PC-3 (cell line): ENCODE measurements around the gene NT5DC3. TPM values are rescaled to one million over a fixed set of nuclear protein-coding genes. Genes with fewer than 3 reads are reported as not detected.

Experiments used
- ATAC-seq: fragments of 200-7000 bp; cut with Tn5 transposase; 2 replicates; pipeline ENCODE4 v1.9.1; 2020; ENCODE audit warnings: mild to moderate bottlenecking, moderate library complexity
- BruUV-seq: library from RNA; stranded (reverse); fragments of 400-500 nt; replicated peaks from 2 replicates; lab custom pipeline; 2021; lab: Mats Ljungman, UMichigan
- CTCF ChIA-PET: fragments of 300-600 bp; sonication (Branson Sonifier 250); formaldehyde crosslinking; loops from one replicate; lab custom pipeline; 2022; ENCODE audit warnings: antibody characterized with exemption; lab: Charles Lee
- POLR2A ChIA-PET: fragments of 300-600 bp; sonication (Branson Sonifier 250); formaldehyde crosslinking; loops from one replicate; lab custom pipeline; 2022; ENCODE audit warnings: antibody characterized with exemption; ENCODE audit not compliant: unreplicated experiment; lab: Charles Lee
- DNase-seq: peaks from one replicate; pipeline ENCODE4 v3.0.0-alpha.2; 2015
- H2AFZ ChIP-seq: fragments of 300-600 bp; sonication (generic); 2 replicates; pipeline ENCODE4 v1.6.0; 2016; ENCODE audit warnings: antibody characterized with exemption, low read length
- H3F3A ChIP-seq: fragments of 300-600 bp; sonication (generic); one replicate; pipeline ENCODE4 v1.6.0; 2017; ENCODE audit warnings: antibody characterized with exemption, low read length, control low read depth, mild to moderate bottlenecking; ENCODE audit not compliant: unreplicated experiment
- H3K27ac ChIP-seq: fragments of 300-600 bp; sonication (generic); 2 replicates; pipeline ENCODE4 v1.5.1; 2016; ENCODE audit warnings: mild to moderate bottlenecking, low read length
- H3K27me3 ChIP-seq: fragments of 300-600 bp; sonication (generic); 2 replicates; pipeline ENCODE4 v1.6.1; 2016; ENCODE audit warnings: low read length, mixed read lengths
- H3K36me3 ChIP-seq: fragments of 300-600 bp; sonication (generic); 2 replicates; pipeline ENCODE4 v1.6.1; 2016; ENCODE audit warnings: low read depth, mixed run types, low read length, mixed read lengths
- H3K4me1 ChIP-seq: fragments of 300-600 bp; sonication (generic); 2 replicates; pipeline ENCODE4 v1.5.1; 2016; ENCODE audit warnings: low read length; ENCODE audit not compliant: insufficient read depth
- H3K4me2 ChIP-seq: fragments of 300-600 bp; sonication (generic); 2 replicates; pipeline ENCODE4 v1.6.0; 2016; ENCODE audit warnings: low read length
- H3K4me3 ChIP-seq: fragments of 300-600 bp; sonication (generic); 2 replicates; pipeline ENCODE4 v1.5.1; 2016; ENCODE audit warnings: mild to moderate bottlenecking, low read length, mixed read lengths
- H3K79me2 ChIP-seq: fragments of 300-600 bp; sonication (generic); 2 replicates; pipeline ENCODE4 v1.6.1; 2017; ENCODE audit warnings: low read length, mixed read lengths
- H3K9ac ChIP-seq: fragments of 300-600 bp; sonication (generic); 2 replicates; pipeline ENCODE4 v1.6.0; 2016; ENCODE audit warnings: mild to moderate bottlenecking, low read length
- H3K9me2 ChIP-seq: fragments of 300-600 bp; sonication (generic); replicated peaks from 2 replicates; pipeline ENCODE4 v1.6.1; 2016; ENCODE audit warnings: mixed run types, low read length, mixed read lengths
- H3K9me3 ChIP-seq: fragments of 300-600 bp; sonication (generic); 2 replicates; pipeline ENCODE4 v1.6.1; 2016; ENCODE audit warnings: low read length, mixed read lengths
- H4K20me1 ChIP-seq: fragments of 300-600 bp; sonication (generic); 2 replicates; pipeline ENCODE4 v1.6.1; 2016; ENCODE audit warnings: low read length, mixed read lengths
- EZH2 ChIP-seq: fragments of 300-600 bp; sonication (generic); IDR thresholded peaks from one replicate; pipeline ENCODE4 v1.6.1; 2017; ENCODE audit warnings: antibody characterized with exemption, mild to moderate bottlenecking, low read length; ENCODE audit not compliant: unreplicated experiment
- EZH2phosphoT487 ChIP-seq: fragments of 300-600 bp; sonication (generic); IDR thresholded peaks from 2 replicates; pipeline ENCODE4 v1.6.1; 2018; ENCODE audit warnings: mild to moderate bottlenecking, antibody characterized with exemption, low read length, borderline replicate concordance
- intact Hi-C: fragments of 100-400 bp; cut with micrococcal nuclease; formaldehyde crosslinking; loops from 2 replicates; pipeline ENCODE4 v1.9.0; 2023
- total RNA-seq: library from RNA; depleted of rRNA; stranded (reverse); fragments of >200 nt; gene quantifications from 2 replicates; pipeline ENCODE4 v1.2.3, GENCODE V29; 2014
- TF ChIP-seq, protein P1 (sequence below): fragments of 300-600 bp; sonication (generic); conservative IDR thresholded peaks from 2 replicates; pipeline ENCODE4 v1.5.1; 2017; ENCODE audit warnings: antibody characterized with exemption, low read depth, mild to moderate bottlenecking, low read length

The NT5DC3 gene
- total RNA-seq, 1 experiment from 2014 or later = 15.7 TPM

DNA sequence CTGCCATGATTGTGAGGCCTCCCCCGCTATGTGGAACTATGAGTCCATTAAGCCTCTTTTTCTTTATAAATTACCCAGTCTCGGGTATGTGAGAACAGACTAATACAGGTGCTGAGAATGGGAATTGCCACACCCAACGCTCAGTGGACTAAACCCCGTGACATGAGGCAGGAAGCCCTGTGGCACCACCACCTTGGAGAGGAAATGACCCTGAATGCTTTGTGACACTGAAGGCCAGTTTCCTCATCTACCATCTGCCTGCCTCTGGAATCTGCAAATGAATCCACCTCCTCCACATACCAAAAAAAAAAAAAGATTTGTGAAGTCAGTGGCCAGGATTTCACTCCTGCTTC, 41.6 kb downstream of the NT5DC3 start:
- H3K27ac ChIP-seq = no peak overlapping the region
- intact Hi-C loops = no loop called here

GRCh38 chr12:103798586-103798985, 42.4 kb downstream of the NT5DC3 start:
- H3K27ac ChIP-seq = no peak overlapping the region

More for the DNA sequence above, 41.6 kb downstream of the NT5DC3 start:
- Histone ChIP-seq H3K27me3 (no peaks in the 10 kb centered on the region), H2AFZ (no peak overlapping the region), H3K4me2 (no peak overlapping the region), H3K9ac (no peak overlapping the region), H3K9me3 (no peaks in the 10 kb centered on the region), H3F3A (no peaks in the 10 kb centered on the region), H3K4me3 (no peak overlapping the region), H4K20me1 (no peaks in the 10 kb centered on the region), H3K79me2 (peaks cover 6% of the 10 kb centered on the region; the same call in 1 of the 2 replicates), H3K36me3 (peaks cover 33% of the 10 kb centered on the region), H3K4me1 (peaks cover 30% of the 10 kb centered on the region), H3K9me2 (no peaks in the 10 kb centered on the region)
- TF ChIP-seq EZH2phosphoT487 = no peak
- no peak for TF ChIP-seq EZH2
- TF ChIP-seq, protein P1, sequence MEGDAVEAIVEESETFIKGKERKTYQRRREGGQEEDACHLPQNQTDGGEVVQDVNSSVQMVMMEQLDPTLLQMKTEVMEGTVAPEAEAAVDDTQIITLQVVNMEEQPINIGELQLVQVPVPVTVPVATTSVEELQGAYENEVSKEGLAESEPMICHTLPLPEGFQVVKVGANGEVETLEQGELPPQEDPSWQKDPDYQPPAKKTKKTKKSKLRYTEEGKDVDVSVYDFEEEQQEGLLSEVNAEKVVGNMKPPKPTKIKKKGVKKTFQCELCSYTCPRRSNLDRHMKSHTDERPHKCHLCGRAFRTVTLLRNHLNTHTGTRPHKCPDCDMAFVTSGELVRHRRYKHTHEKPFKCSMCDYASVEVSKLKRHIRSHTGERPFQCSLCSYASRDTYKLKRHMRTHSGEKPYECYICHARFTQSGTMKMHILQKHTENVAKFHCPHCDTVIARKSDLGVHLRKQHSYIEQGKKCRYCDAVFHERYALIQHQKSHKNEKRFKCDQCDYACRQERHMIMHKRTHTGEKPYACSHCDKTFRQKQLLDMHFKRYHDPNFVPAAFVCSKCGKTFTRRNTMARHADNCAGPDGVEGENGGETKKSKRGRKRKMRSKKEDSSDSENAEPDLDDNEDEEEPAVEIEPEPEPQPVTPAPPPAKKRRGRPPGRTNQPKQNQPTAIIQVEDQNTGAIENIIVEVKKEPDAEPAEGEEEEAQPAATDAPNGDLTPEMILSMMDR = no peak
- CTCF ChIA-PET = no interaction called here
- POLR2A ChIA-PET = no interaction called here
- no peak for DNase-seq
- ATAC-seq = no peak
- no TSS peak for BruUV-seq

More at GRCh38 chr12:103798586-103798985, 42.4 kb downstream of the NT5DC3 start:
- Histone ChIP-seq H3K79me2 (no peaks in the 10 kb centered on the region), H3K4me1 (peaks cover 26% of the 10 kb centered on the region), H4K20me1 (no peaks in the 10 kb centered on the region), H2AFZ (no peak overlapping the region), H3K4me2 (no peak overlapping the region), H3K9me2 (no peaks in the 10 kb centered on the region), H3K36me3 (peaks cover 34% of the 10 kb centered on the region), H3K9me3 (no peaks in the 10 kb centered on the region), H3F3A (no peaks in the 10 kb centered on the region), H3K4me3 (no peak overlapping the region), H3K27me3 (no peaks in the 10 kb centered on the region), H3K9ac (no peak overlapping the region)
- TF ChIP-seq, protein P1 = no peak
- TF ChIP-seq EZH2 (no peak), EZH2phosphoT487 (no peak)
- ChIA-PET POLR2A (no interaction called here), CTCF (no interaction called here)
- ATAC-seq (no peak), DNase-seq (no peak)
- no TSS peak for BruUV-seq
- intact Hi-C loops = no loop called here
